Endothelial cell of coronary artery (primary cell): ENCODE data around the gene AP2S1. TPM values are rescaled to one million over a fixed set of nuclear protein-coding genes. Genes with fewer than 3 reads are reported as not detected.

Source experiments
- total RNA-seq: library from RNA; depleted of rRNA; stranded (reverse); fragments of >200 nt; gene quantifications from 2 replicates; pipeline ENCODE4 v1.2.3, GENCODE V29; 2014

The AP2S1 gene
- 168 and 246 TPM in 2 replicates for total RNA-seq

DNA sequence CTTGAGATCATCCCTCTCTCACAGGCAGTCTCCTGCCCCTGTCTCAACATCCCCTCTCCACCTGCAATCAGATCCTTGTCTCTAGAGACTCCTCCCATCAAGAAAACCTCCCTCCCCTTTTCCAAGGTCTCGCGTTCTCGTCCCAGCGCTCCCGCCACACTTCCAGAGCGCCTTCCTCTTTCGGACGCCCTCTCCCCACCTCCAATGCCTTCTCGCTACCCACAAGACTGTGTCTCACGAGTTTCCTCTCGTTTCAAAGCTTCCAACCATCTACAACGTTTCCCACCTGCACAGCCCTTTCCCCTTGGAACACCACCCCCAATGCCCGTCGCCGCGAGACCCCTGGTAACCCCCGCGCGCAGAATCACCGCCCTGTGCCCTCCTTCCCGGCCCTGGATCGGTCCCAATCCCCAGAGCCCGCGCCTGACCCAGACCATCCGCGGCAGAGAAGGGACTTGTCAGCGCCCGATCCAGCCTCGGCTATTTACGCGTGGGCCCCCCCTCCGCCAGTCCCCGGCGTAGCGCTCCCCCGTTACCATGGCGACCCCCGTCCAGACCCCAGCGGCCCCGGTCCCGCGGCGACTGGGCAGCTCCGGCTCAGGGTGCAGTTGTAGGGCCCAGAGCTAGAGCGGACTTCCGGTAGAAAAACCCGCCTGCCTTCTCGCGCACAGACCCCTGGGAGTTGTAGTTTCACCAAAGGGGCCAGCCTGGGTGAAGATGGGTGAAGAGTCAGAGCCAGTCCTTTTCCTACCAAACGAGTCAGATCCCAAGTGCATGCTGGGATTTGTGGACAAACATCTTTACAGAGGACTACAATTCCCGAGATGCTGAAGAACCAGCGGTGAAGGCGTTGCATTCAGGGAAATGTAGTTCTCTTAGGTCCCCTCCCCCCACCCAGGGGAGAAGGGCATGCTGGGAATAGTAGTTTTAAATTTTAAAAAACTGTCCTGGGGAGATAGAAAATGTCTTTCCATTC, at the start of gene AP2S1:
Gene AP2S1 (minus strand): TSS at position 619 of the 976 bp plus-strand sequence. CDS start 80 bp downstream, at position 539.

DNA sequence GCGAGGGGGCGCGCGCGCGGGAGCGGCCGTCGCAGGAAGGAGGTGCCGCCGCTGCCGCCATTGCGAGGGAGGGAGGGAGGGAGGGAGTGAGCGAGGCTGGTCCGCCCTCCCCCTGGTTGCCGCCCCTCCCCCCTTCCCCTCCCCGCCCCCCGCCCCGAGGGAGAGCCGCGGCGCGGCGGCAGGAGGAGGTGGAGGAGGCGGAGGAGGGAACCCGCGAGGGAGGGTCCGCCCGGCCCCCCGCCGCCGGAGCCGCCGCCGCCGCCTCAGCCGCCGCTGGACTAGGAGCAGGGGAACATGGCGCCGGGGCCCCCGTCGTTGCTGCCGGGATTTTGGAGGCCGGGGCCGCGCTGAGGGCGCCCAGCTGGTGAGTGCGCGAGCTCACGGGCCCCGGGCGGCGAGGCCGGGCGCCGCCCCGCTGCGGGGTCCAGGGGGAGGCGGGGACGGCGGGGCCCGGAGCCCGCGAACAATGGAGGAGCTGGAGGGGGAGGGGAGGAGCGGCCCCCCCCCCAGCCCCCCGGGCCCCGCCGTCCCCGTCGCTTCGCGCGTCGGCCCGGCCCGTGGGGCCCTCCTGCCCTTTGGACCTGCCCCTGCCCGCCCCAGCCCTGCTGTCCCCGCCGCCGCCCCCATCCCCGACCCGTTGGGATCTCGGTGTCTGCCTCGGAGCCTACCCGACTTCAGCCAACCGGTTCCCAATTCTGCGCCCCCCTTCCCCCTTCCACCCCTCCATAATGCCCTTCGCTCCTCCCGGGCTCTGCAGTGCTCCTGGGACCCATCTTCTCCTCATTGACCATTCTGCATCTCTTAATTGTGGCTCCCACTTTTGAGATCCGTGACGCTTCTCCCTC, 10.4 kb upstream of the AP2S1 start, which contains the start of gene ARHGAP35:
Gene ARHGAP35 (plus strand): TSS at position 152 of the 845 bp plus-strand sequence. CDS start 57,679 bp downstream, outside the sequence.

DNA sequence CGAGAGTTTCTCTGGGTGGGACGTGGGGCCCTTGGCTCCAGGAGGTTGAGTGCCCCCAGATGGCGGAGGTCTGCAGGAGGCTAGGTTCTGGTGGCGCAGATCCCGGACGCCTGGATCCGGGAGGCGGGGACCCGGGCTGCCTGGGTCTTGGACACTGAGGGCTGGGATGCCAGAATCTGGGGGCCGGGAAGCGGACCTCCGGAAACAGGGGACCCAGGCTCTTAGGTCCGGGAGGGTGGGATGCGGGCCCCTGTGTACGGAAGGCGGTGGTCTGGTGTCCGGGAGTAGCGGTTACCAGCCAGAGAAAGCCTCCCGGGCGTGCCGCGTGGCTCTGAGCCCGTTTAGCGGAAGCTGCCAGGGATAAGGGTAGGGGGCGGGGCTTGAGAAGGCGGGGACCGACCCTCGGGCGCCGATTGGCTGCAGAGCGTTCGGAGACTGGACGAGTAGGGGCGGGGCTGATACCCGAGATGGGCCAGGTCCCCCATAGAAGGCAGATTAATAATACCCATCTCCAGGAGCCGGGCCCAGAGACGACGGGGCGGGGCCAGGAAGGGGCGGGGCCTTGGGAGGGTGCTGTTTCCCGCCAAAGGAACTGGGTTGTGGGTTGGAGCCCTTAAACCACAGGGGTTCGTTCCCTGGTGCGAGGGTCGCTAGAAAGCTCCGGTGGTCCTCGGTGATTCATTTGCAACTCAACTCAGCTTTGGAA, 62.2 kb downstream of the AP2S1 start, which contains the start of gene SLC1A5:
Gene SLC1A5 (minus strand): TSS at position 333 of the 706 bp plus-strand sequence. CDS start 629 bp downstream, outside the sequence.

Other genes with a start within 250 kb of the AP2S1 start
- gene CALM3, start 249.5 kb downstream of the AP2S1 start, total RNA-seq, result 136 and 149 TPM in 2 replicates
- gene PTGIR, start 225.8 kb downstream of the AP2S1 start, total RNA-seq, result 0.27 and 3.4 TPM in 2 replicates
- gene GNG8, start 214.6 kb downstream of the AP2S1 start, total RNA-seq, result not detected in 2 replicates
- 0.19 and 0.27 TPM in 2 replicates for gene DACT3, start 189.7 kb downstream of the AP2S1 start, total RNA-seq
- gene PRKD2, start 133.7 kb downstream of the AP2S1 start, total RNA-seq, result 43.7 and 57.9 TPM in 2 replicates
- 10.6 and 17.0 TPM in 2 replicates for gene FKRP, start 104.8 kb downstream of the AP2S1 start, total RNA-seq
- 77.5 and 86.0 TPM in 2 replicates for gene STRN4, start 104.4 kb downstream of the AP2S1 start, total RNA-seq
- 43.4 and 89.5 TPM in 2 replicates for gene SLC1A5, start 62.3 kb downstream of the AP2S1 start, total RNA-seq
- gene ARHGAP35, start 10.2 kb upstream of the AP2S1 start, total RNA-seq, result 19.6 and 31.5 TPM in 2 replicates
- 0.75 TPM in 1 of 2 replicates, not detected in the other for gene NPAS1, start 169.0 kb upstream of the AP2S1 start, total RNA-seq
- 23.7 and 34.5 TPM in 2 replicates for gene TMEM160, start 197.8 kb upstream of the AP2S1 start, total RNA-seq